Activated CD4-positive, alpha-beta T cell treated with anti-CD3 and anti-CD28 coated beads for 36 hours (primary cell): ENCODE data around the gene TRIP12. TPM values are rescaled to one million over a fixed set of nuclear protein-coding genes. Genes with fewer than 3 reads are reported as not detected.

ENCODE experiments used
- ATAC-seq: fragments of 200-7000 bp; cut with Tn5 transposase; one replicate; pipeline ENCODE4 v1.10.0; 2021; ENCODE audit warnings: mild to moderate bottlenecking, moderate library complexity
- CTCF ChIA-PET: fragments of 350-600 bp; sonication (Branson Sonifier 250); formaldehyde crosslinking; loops from one replicate; lab custom pipeline; 2021; ENCODE audit warnings: antibody characterized with exemption; lab: Charles Lee
- POLR2A ChIA-PET: fragments of 350-600 bp; sonication (Branson Sonifier 250); formaldehyde crosslinking; loops from one replicate; lab custom pipeline; 2021; ENCODE audit warnings: antibody characterized with exemption, inconsistent platforms; lab: Charles Lee
- DNase-seq: peaks from one replicate; pipeline ENCODE4 v3.0.0-alpha.2; 2020
- H3K27ac Mint-ChIP-seq: one replicate; pipeline ENCODE4 v1.8.0; 2021; ENCODE audit warnings: mixed read lengths
- H3K27me3 Mint-ChIP-seq: one replicate; pipeline ENCODE4 v1.8.0; 2021; ENCODE audit warnings: mixed read lengths
- H3K36me3 Mint-ChIP-seq: one replicate; pipeline ENCODE4 v1.8.0; 2021; ENCODE audit warnings: low read depth, mixed read lengths
- H3K4me1 Mint-ChIP-seq: one replicate; pipeline ENCODE4 v1.8.0; 2021; ENCODE audit warnings: mixed read lengths
- H3K4me3 Mint-ChIP-seq: one replicate; pipeline ENCODE4 v1.8.0; 2021; ENCODE audit warnings: mild to moderate bottlenecking, moderate library complexity, mixed read lengths
- H3K9me3 Mint-ChIP-seq: one replicate; pipeline ENCODE4 v1.8.0; 2021; ENCODE audit warnings: low read depth, mixed read lengths
- intact Hi-C, 2 experiments: fragments of 100-400 bp; cut with DNase I in 1 of 2; cut with micrococcal nuclease in 1 of 2; formaldehyde crosslinking; loops; one replicate each; pipeline versions ENCODE4 v1.14.2 to v1.15.1; 2022 to 2024; cut with DNase I, micrococcal nuclease
- total RNA-seq, 2 experiments: library from RNA; stranded (reverse); gene quantifications; one replicate each; pipeline ENCODE4 v1.2.3, GENCODE V29; 2021

Gene TRIP12
- total RNA-seq, 2 experiments from 2014 or later: 231 to 382 TPM

DNA sequence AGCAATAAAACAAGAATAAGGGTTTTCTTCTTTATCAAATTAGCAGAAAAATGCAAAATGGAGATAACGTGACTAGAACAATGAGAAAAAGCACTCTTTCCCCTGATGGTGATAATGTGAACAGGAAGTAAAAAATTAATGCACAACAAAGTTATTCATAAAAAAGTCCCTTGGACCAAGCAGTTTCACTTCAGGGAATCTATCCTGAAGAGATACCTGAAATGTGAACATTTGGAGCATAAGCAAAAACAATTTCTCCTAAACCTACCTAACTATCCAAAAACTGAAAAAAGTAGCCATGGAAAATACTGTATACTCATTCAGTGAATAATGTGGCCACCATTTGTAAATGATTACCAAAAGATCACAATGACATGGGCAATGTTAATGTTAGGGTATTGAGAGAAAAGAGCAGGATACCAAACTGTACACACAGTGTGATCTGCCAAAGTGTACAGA, 48.7 kb downstream of the TRIP12 start:
- H3K27ac Mint-ChIP-seq: peak overlapping the region; percentile 55
- DNase-seq (no peak), ATAC-seq (peak; percentile 51)
- intact Hi-C loops: no loop called here
- H3K4me1 Mint-ChIP-seq: peaks cover 50% of the 10 kb centered on the region
- no peaks in the 10 kb centered on the region for H3K27me3 Mint-ChIP-seq
- no peak overlapping the region for H3K4me3 Mint-ChIP-seq
- H3K36me3 Mint-ChIP-seq: peaks cover 47% of the 10 kb centered on the region
- H3K9me3 Mint-ChIP-seq: no peaks in the 10 kb centered on the region
- CTCF ChIA-PET: interaction anchor here (0.7 kb wide), 1 partner anchor 9 kb away, joined by 3 read pairs; no protein-coding TSS in a partner anchor
- POLR2A ChIA-PET: no interaction called here

- ChIA-PET CTCF (interaction anchor here (0.5 kb wide), 1 partner anchor 28 kb away, joined by 3 read pairs; no protein-coding TSS in a partner anchor), POLR2A (interaction anchor here (0.7 kb wide), 1 partner anchor 41 kb away, joined by 3 read pairs; no protein-coding TSS in a partner anchor)
- Mint-ChIP-seq H3K36me3 (peaks cover 38% of the 10 kb centered on the region), H3K27ac (no peak overlapping the region), H3K9me3 (no peaks in the 10 kb centered on the region), H3K4me1 (peaks cover 60% of the 10 kb centered on the region), H3K4me3 (no peak overlapping the region), H3K27me3 (no peaks in the 10 kb centered on the region)
- DNase-seq (no peak), ATAC-seq (no peak)
- intact Hi-C loops: no loop called here
Observed at GRCh38 chr2:229870903-229871656, 50.7 kb downstream of the TRIP12 start.

DNA sequence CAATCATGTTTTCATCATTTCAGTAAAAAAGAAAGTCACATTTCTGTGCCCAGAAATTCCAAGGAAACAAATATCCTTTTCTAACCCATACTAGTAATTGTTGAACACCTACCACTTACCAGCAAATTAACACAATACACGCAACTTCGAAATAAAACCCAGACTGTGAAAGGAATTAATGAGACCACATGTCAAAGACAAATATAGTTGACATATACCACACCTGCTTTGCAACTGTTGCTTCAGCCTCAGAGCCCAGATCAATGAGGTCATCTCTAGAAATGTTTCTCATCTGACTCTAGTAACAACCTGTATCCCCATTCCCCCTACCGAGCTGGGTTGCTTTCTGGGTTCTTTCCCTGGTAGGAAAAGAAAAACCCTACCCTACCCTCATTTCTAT, 52.6 kb downstream of the TRIP12 start:
- Mint-ChIP-seq H3K27me3 (no peaks in the 10 kb centered on the region), H3K9me3 (no peaks in the 10 kb centered on the region), H3K27ac (no peak overlapping the region), H3K4me3 (no peak overlapping the region), H3K36me3 (peaks cover 42% of the 10 kb centered on the region), H3K4me1 (peaks cover 63% of the 10 kb centered on the region)
- ChIA-PET POLR2A (no interaction called here), CTCF (no interaction called here)
- DNase-seq (no peak), ATAC-seq (peak; percentile 16)
- intact Hi-C loops: loop anchor here in 1 of 2 experiments (5.0 kb wide), 1 partner anchor 37 kb away; no protein-coding TSS in a partner anchor

- Mint-ChIP-seq H3K27me3 (no peaks in the 10 kb centered on the region), H3K4me1 (peaks cover 62% of the 10 kb centered on the region), H3K36me3 (peaks cover 44% of the 10 kb centered on the region), H3K4me3 (no peak overlapping the region), H3K9me3 (no peaks in the 10 kb centered on the region), H3K27ac (no peak overlapping the region)
- POLR2A ChIA-PET: no interaction called here
- ATAC-seq (no peak), DNase-seq (no peak)
- CTCF ChIA-PET: interaction anchor here (0.7 kb wide), 1 partner anchor 10 kb away, joined by 3 read pairs; no protein-coding TSS in a partner anchor
- intact Hi-C loops: loop anchor here in 1 of 2 experiments (5.0 kb wide), 1 partner anchor 36 kb away; no protein-coding TSS in a partner anchor
Observed at GRCh38 chr2:229868794-229869193, 53.0 kb downstream of the TRIP12 start.

GRCh38 chr2:229865033-229865432, 56.8 kb downstream of the TRIP12 start:
- DNase-seq (no peak), ATAC-seq (no peak)
- peaks cover 29% of the 10 kb centered on the region for H3K36me3 Mint-ChIP-seq
- no peak overlapping the region for H3K27ac Mint-ChIP-seq
- intact Hi-C loops: loop anchor here in 1 of 2 experiments (5.0 kb wide), 1 partner anchor 33 kb away; no protein-coding TSS in a partner anchor
- POLR2A ChIA-PET: interaction anchor here (0.6 kb wide), 1 partner anchor 331 kb away, joined by 4 read pairs; no protein-coding TSS in a partner anchor
- H3K27me3 Mint-ChIP-seq: no peaks in the 10 kb centered on the region
- CTCF ChIA-PET: no interaction called here
- no peak overlapping the region for H3K4me3 Mint-ChIP-seq
- H3K9me3 Mint-ChIP-seq: no peaks in the 10 kb centered on the region
- peaks cover 57% of the 10 kb centered on the region for H3K4me1 Mint-ChIP-seq

GRCh38 chr2:229861431-229861830, 60.4 kb downstream of the TRIP12 start:
- intact Hi-C loops: no loop called here

DNA sequence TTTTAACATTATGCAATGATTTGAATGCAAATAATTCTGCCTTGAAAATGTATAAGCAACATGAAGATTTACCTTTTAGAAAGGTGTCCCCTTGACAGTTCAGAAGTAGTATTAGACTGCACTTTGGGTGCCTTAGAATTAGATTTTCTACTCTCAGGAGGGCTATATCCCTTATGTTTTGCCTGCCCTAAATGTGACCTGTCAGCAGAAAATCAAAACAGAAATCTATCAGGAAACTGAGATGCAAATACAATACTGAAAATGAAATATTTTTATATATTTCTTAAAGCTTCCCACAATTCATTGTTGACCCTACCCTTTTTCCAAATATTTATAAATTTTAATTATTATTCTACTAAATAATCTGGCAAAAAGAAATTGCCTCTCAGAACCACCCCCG, 61.5 kb downstream of the TRIP12 start:
- ChIA-PET POLR2A (no interaction called here), CTCF (no interaction called here)
- ATAC-seq (no peak), DNase-seq (no peak)
- H3K9me3 Mint-ChIP-seq: no peaks in the 10 kb centered on the region
- H3K27me3 Mint-ChIP-seq: no peaks in the 10 kb centered on the region
- H3K4me1 Mint-ChIP-seq: peaks cover 36% of the 10 kb centered on the region
- no peak overlapping the region for H3K27ac Mint-ChIP-seq
- no peak overlapping the region for H3K4me3 Mint-ChIP-seq
- intact Hi-C loops: no loop called here
- H3K36me3 Mint-ChIP-seq: peaks cover 45% of the 10 kb centered on the region

More at GRCh38 chr2:229861431-229861830, 60.4 kb downstream of the TRIP12 start:
- Mint-ChIP-seq H3K4me1 (peaks cover 36% of the 10 kb centered on the region), H3K27ac (no peak overlapping the region), H3K36me3 (peaks cover 36% of the 10 kb centered on the region), H3K4me3 (no peak overlapping the region), H3K9me3 (no peaks in the 10 kb centered on the region), H3K27me3 (no peaks in the 10 kb centered on the region)
- POLR2A ChIA-PET: no interaction called here
- CTCF ChIA-PET: interaction anchor here (1.2 kb wide), 1 partner anchor 58 kb away, joined by 4 read pairs; no protein-coding TSS in a partner anchor
- DNase-seq: no peak
- ATAC-seq: no peak

GRCh38 chr2:229858351-229858750, 63.5 kb downstream of the TRIP12 start:
- Mint-ChIP-seq H3K4me1 (peaks cover 30% of the 10 kb centered on the region), H3K36me3 (peaks cover 50% of the 10 kb centered on the region), H3K27ac (no peak overlapping the region), H3K27me3 (no peaks in the 10 kb centered on the region), H3K4me3 (no peak overlapping the region), H3K9me3 (no peaks in the 10 kb centered on the region)
- POLR2A ChIA-PET: no interaction called here
- CTCF ChIA-PET: no interaction called here
- ATAC-seq (no peak), DNase-seq (no peak)
- intact Hi-C loops: no loop called here

- peaks cover 35% of the 10 kb centered on the region for H3K4me1 Mint-ChIP-seq
- H3K27ac Mint-ChIP-seq: peak overlapping the region; percentile 42
- no peaks in the 10 kb centered on the region for H3K9me3 Mint-ChIP-seq
- DNase-seq: no peak
- ATAC-seq: no peak
- ChIA-PET POLR2A (no interaction called here), CTCF (interaction anchor here (0.7 to 1.2 kb wide), 3 partner anchors 12 to 54 kb away, joined by 3 to 5 read pairs (median 4); no protein-coding TSS in a partner anchor)
- peaks cover 48% of the 10 kb centered on the region for H3K36me3 Mint-ChIP-seq
- H3K4me3 Mint-ChIP-seq: no peak overlapping the region
- intact Hi-C loops: no loop called here
- no peaks in the 10 kb centered on the region for H3K27me3 Mint-ChIP-seq
Observed at GRCh38 chr2:229857634-229858033, 64.2 kb downstream of the TRIP12 start.

DNA sequence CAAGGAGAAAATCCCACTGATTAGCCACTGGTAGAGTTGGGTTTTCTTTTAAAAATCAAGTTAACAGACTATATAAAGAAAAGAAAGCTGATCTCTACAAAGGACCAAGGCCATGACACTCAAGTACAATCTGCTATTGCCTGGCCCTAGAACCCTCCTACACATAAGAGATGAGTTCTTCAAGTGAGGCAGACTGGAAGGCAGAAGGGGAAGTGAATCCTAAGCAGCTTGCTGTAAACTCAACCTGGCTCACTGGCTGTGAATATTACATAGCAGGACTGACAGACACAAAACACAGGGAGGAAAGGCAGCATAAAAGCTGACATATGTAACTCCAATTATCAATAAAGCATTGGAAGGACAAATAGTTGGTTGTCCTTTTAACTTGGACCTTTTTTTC, 65.4 kb downstream of the TRIP12 start:
- Mint-ChIP-seq H3K27me3 (no peaks in the 10 kb centered on the region), H3K36me3 (peaks cover 51% of the 10 kb centered on the region), H3K4me3 (no peak overlapping the region), H3K9me3 (no peaks in the 10 kb centered on the region), H3K4me1 (peaks cover 43% of the 10 kb centered on the region), H3K27ac (no peak overlapping the region)
- DNase-seq (no peak), ATAC-seq (no peak)
- CTCF ChIA-PET: interaction anchor here (1.2 to 1.6 kb wide), 3 partner anchors 19 to 55 kb away, joined by 5 read pairs; no protein-coding TSS in a partner anchor
- POLR2A ChIA-PET: no interaction called here
- intact Hi-C loops: no loop called here

GRCh38 chr2:229855116-229855515, 66.7 kb downstream of the TRIP12 start:
- Mint-ChIP-seq H3K9me3 (no peaks in the 10 kb centered on the region), H3K27me3 (no peaks in the 10 kb centered on the region), H3K4me1 (peaks cover 44% of the 10 kb centered on the region), H3K27ac (no peak overlapping the region), H3K36me3 (peaks cover 59% of the 10 kb centered on the region), H3K4me3 (no peak overlapping the region)
- ChIA-PET CTCF (interaction anchor here (1.1 kb wide), 1 partner anchor 18 kb away, joined by 4 read pairs; no protein-coding TSS in a partner anchor), POLR2A (no interaction called here)
- intact Hi-C loops: no loop called here
- ATAC-seq (no peak), DNase-seq (no peak)
